OCI-LY1 (cell line): ENCODE measurements around the gene DPP7.

Source experiments
- H2AFZ ChIP-seq: fragments of 200-600 bp; sonication (generic), shearing (Covaris generic); 2 replicates; pipeline ENCODE4 v1.6.0; 2014; ENCODE audit warnings: antibody characterized with exemption, mild to moderate bottlenecking, low read length
- H3F3A ChIP-seq: fragments of 200-600 bp; sonication (generic), shearing (Covaris generic); 2 replicates; pipeline ENCODE4 v1.6.0; 2014; ENCODE audit warnings: mild to moderate bottlenecking, antibody characterized with exemption, low read length, moderate library complexity; ENCODE audit not compliant: insufficient read depth
- H3K27ac ChIP-seq: fragments of 200-600 bp; sonication (generic); 2 replicates; pipeline ENCODE4 v1.5.1; 2014; ENCODE audit warnings: low read length, mixed run types, mild to moderate bottlenecking, low read depth; ENCODE audit not compliant: poor library complexity, severe bottlenecking
- H3K27me3 ChIP-seq: fragments of 200-600 bp; sonication (generic); 2 replicates; pipeline ENCODE4 v1.6.0; 2014; ENCODE audit warnings: antibody characterized with exemption, mild to moderate bottlenecking, low read length, moderate library complexity; ENCODE audit not compliant: insufficient read depth
- H3K36me3 ChIP-seq: fragments of 200-600 bp; sonication (generic); 2 replicates; pipeline ENCODE4 v1.6.1; 2014; ENCODE audit warnings: mild to moderate bottlenecking, antibody characterized with exemption, low read length, moderate library complexity, mixed read lengths; ENCODE audit not compliant: insufficient read depth
- H3K4me1 ChIP-seq: fragments of 200-600 bp; sonication (generic); 2 replicates; pipeline ENCODE4 v1.5.1; 2014; ENCODE audit warnings: mild to moderate bottlenecking, low read length, moderate library complexity; ENCODE audit not compliant: insufficient read depth, severe bottlenecking
- H3K4me2 ChIP-seq: fragments of 200-600 bp; sonication (generic), shearing (Covaris generic); 2 replicates; pipeline ENCODE4 v1.6.1; 2014; ENCODE audit warnings: low read length
- H3K4me3 ChIP-seq: fragments of 200-600 bp; sonication (generic); 2 replicates; pipeline ENCODE4 v1.5.1; 2014; ENCODE audit warnings: low read length, low read depth, mild to moderate bottlenecking, mixed read lengths; ENCODE audit not compliant: poor library complexity, severe bottlenecking
- H3K79me2 ChIP-seq: fragments of 200-600 bp; shearing (Covaris generic); 2 replicates; pipeline ENCODE4 v1.6.1; 2016; ENCODE audit warnings: mixed run types, low read length, mixed read lengths; ENCODE audit not compliant: insufficient read depth
- H3K9ac ChIP-seq: fragments of 200-600 bp; sonication (generic), shearing (Covaris generic); 2 replicates; pipeline ENCODE4 v1.6.1; 2014; ENCODE audit warnings: mild to moderate bottlenecking, low read length, mixed read lengths
- H3K9me2 ChIP-seq: fragments of 200-600 bp; sonication (generic), shearing (Covaris generic); 2 replicates; pipeline ENCODE4 v1.6.1; 2014; ENCODE audit warnings: low read depth, mild to moderate bottlenecking, low read length, mixed read lengths
- H3K9me3 ChIP-seq: fragments of 200-600 bp; shearing (Covaris generic); 2 replicates; pipeline ENCODE4 v1.6.1; 2014; ENCODE audit warnings: low read length, mixed read lengths
- H4K20me1 ChIP-seq: fragments of 200-600 bp; sonication (generic), shearing (Covaris generic); 2 replicates; pipeline ENCODE4 v1.6.0; 2016; ENCODE audit warnings: mild to moderate bottlenecking, low read length; ENCODE audit not compliant: insufficient read depth
- EZH2 ChIP-seq: fragments of 200-600 bp; sonication (generic), shearing (Covaris generic); IDR thresholded peaks from 2 replicates; pipeline ENCODE4 v1.8.0; 2017; ENCODE audit warnings: borderline replicate concordance, mixed run types, mild to moderate bottlenecking, antibody characterized with exemption, low read length, moderate library complexity, mixed read lengths
- TF ChIP-seq, protein P1 (sequence below): fragments of 200-600 bp; sonication (generic), shearing (Covaris generic); IDR thresholded peaks from 2 replicates; pipeline ENCODE4 v1.5.1; 2017; ENCODE audit warnings: mild to moderate bottlenecking, antibody characterized with exemption, low read length, moderate library complexity, mixed read lengths

Gene DPP7

DNA sequence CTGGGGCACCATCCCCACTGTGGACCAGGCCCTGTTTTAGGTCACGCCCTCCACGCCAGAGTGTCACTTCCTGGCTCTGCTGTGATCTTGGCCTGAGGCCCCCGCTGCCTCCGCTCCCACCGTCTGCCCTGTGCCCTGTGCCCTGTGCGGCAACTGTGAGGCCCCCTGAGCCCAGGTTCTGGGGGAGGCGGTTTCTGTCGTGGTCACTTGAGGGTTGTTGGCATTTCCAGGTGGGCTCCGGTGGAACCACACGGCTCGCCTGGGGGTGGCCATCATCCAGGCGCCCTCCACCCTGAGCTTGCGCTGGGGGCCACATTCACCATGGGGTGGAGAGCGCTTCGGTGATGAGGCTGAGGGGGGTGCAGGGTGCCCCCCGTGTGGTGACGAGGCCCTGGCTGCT lies 6.6 kb downstream of the DPP7 start:
- no peaks in the 10 kb centered on the region for H3F3A ChIP-seq
- no peak overlapping the region for H3K4me2 ChIP-seq
- H3K36me3 ChIP-seq = peaks cover 98% of the 10 kb centered on the region
- peaks cover 2% of the 10 kb centered on the region for H3K4me1 ChIP-seq
- H3K9me3 ChIP-seq = no peaks in the 10 kb centered on the region
- TF ChIP-seq, protein P1, sequence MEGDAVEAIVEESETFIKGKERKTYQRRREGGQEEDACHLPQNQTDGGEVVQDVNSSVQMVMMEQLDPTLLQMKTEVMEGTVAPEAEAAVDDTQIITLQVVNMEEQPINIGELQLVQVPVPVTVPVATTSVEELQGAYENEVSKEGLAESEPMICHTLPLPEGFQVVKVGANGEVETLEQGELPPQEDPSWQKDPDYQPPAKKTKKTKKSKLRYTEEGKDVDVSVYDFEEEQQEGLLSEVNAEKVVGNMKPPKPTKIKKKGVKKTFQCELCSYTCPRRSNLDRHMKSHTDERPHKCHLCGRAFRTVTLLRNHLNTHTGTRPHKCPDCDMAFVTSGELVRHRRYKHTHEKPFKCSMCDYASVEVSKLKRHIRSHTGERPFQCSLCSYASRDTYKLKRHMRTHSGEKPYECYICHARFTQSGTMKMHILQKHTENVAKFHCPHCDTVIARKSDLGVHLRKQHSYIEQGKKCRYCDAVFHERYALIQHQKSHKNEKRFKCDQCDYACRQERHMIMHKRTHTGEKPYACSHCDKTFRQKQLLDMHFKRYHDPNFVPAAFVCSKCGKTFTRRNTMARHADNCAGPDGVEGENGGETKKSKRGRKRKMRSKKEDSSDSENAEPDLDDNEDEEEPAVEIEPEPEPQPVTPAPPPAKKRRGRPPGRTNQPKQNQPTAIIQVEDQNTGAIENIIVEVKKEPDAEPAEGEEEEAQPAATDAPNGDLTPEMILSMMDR = no peak
- no peak for TF ChIP-seq EZH2
- no peaks in the 10 kb centered on the region for H3K79me2 ChIP-seq
- no peak overlapping the region for H3K27ac ChIP-seq
- no peak overlapping the region for H2AFZ ChIP-seq
- H3K9ac ChIP-seq = no peak overlapping the region
- no peak overlapping the region for H3K4me3 ChIP-seq
- H3K9me2 ChIP-seq = no peaks in the 10 kb centered on the region
- H3K27me3 ChIP-seq = no peaks in the 10 kb centered on the region
- no peaks in the 10 kb centered on the region for H4K20me1 ChIP-seq

DNA sequence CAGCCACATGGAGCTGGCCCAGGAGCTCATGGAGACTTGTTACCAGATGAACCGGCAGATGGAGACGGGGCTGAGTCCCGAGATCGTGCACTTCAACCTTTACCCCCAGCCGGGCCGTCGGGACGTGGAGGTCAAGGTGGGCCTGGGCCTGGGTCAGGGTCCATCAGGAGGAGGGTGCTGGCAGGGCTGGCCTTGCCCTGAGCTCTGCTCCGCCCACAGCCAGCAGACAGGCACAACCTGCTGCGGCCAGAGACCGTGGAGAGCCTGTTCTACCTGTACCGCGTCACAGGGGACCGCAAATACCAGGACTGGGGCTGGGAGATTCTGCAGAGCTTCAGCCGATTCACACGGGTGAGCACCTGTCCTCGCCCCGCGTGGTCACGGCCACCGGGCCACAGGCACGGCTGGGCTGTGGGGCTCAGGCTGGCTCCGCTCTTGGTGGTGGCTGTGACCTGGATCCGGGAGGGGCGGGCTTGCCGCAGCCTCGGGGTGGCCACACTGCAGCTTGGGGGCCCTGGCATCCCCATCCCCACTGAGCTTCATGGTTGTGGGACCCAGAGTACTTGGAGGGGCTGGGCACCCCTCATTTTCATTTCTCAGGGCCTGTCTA lies 7.1 kb downstream of the DPP7 start:
- Histone ChIP-seq H2AFZ (no peak overlapping the region), H3K9me2 (no peaks in the 10 kb centered on the region), H3K27ac (no peak overlapping the region), H3K4me3 (no peak overlapping the region), H3K27me3 (no peaks in the 10 kb centered on the region), H3K79me2 (no peaks in the 10 kb centered on the region), H3K4me1 (no peaks in the 10 kb centered on the region), H4K20me1 (no peaks in the 10 kb centered on the region), H3F3A (no peaks in the 10 kb centered on the region), H3K9me3 (no peaks in the 10 kb centered on the region), H3K36me3 (peaks cover 98% of the 10 kb centered on the region), H3K4me2 (no peak overlapping the region), H3K9ac (no peak overlapping the region)
- no peak for TF ChIP-seq EZH2
- TF ChIP-seq, protein P1 = no peak

DNA sequence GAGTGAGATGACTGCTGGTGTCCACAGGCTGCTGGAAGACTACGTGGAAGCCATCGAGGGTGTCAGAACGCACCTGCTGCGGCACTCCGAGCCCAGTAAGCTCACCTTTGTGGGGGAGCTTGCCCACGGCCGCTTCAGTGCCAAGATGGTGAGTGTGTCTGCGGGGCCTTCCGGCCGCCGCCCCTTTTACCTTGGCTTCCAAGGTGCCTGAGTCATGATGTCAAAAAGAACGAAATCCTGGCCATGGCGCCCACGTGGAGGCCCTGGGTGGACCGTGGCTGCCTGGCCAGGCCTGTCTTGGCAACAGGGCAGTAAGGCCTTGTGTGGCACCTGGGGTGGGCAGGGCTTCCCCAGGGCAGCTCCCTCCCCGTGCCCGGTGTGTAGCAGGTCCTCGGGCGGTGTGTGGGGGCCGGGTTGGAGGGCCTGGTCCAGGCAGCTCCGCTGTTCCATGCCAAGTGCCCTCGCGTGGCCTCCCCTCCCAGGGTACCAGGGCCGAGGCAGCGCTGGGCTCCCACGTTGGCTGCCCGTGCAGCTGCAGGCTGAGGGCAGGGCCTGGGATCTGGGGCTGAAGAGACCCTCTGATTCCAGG lies 7.8 kb downstream of the DPP7 start:
- no peak overlapping the region for H3K9ac ChIP-seq
- no peaks in the 10 kb centered on the region for H3K27me3 ChIP-seq
- H2AFZ ChIP-seq = no peak overlapping the region
- no peaks in the 10 kb centered on the region for H3K4me1 ChIP-seq
- H4K20me1 ChIP-seq = no peaks in the 10 kb centered on the region
- H3K4me2 ChIP-seq = no peak overlapping the region
- peaks cover 98% of the 10 kb centered on the region for H3K36me3 ChIP-seq
- no peaks in the 10 kb centered on the region for H3K9me2 ChIP-seq
- no peak overlapping the region for H3K27ac ChIP-seq
- H3K9me3 ChIP-seq = no peaks in the 10 kb centered on the region
- H3K79me2 ChIP-seq = no peaks in the 10 kb centered on the region
- no peaks in the 10 kb centered on the region; the same call in 1 of the 2 replicates for H3F3A ChIP-seq
- TF ChIP-seq, protein P1 = no peak
- no peak for TF ChIP-seq EZH2
- no peak overlapping the region for H3K4me3 ChIP-seq
